Measurements from ENCODE around the gene FAM98C. TPM values are rescaled to one million over a fixed set of nuclear protein-coding genes. Genes with fewer than 3 reads are reported as not detected.

FAM98C gene
- total RNA-seq, 2 experiments from 2014 or later, result 21.9 to 31.1 TPM

DNA sequence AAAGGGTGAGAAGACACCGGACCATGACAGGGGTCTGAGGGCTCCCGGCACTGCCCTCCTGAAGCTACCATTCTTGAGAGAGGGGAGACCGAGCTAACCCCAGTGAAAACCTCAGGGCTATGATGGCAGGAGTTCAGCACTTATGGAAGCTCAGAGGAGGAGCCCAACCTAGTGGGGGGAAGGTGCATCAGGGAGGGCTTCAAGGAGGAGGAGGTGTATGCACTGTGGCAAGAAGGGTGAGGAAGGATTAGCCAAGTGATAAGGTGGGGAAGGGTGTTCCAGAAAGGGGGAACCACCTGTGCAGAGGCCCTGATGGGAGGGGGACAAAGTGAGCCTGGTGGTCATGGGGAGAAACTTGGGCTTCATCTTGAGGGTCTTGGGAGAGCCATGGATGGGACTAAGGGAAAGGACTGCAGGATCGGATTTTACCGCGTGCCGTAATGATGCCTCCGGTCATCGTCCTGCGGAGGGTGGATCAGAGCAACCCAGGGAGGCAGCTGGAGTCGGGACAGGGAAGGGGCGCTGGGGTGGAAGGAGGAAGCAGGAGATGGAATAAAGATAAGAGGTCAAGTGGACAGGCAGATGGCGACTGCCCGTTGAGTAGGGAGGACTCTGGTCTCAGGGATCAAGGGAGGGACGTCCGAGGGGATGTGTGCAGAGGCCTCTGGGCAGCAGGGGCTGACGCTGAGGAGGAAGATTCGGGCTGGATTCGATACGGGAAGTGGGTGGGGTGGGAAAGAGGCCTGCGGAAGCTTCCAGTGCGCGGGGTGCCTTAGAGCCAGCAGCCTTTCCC is 41.9 kb upstream of the FAM98C start:
- Histone ChIP-seq H3K27ac (ENCODE audit: low read depth, low read length, poor library complexity, severe bottlenecking) (no peak overlapping the region), H3K9me2 (ENCODE audit: insufficient read depth, low read length) (no peaks in the 10 kb centered on the region), H3K79me2 (ENCODE audit: insufficient read depth, low read depth, low read length) (no peaks in the 10 kb centered on the region), H3K4me2 (ENCODE audit: low read length) (peak overlapping the region; percentile 90), H3K36me3 (ENCODE audit: insufficient read depth, low read length) (no peaks in the 10 kb centered on the region), H3K4me3 (ENCODE audit: low read depth, low read length, poor library complexity, severe bottlenecking) (peak overlapping the region; percentile 71), H3K4me1 (ENCODE audit: insufficient read depth, low read length, poor library complexity, severe bottlenecking) (peaks cover 11% of the 10 kb centered on the region), H3K9me3 (ENCODE audit: low read length) (no peaks in the 10 kb centered on the region), H2AFZ (ENCODE audit: low read length) (0 out of 2 replicates have a peak overlapping the region, but pooled peaks have one; percentile 32), H4K20me1 (ENCODE audit: insufficient read depth, low read length) (no peaks in the 10 kb centered on the region)
- POLR2A ChIA-PET, result interaction anchor here (0.6 to 1.8 kb wide), 2 partner anchors 13 to 139 kb away, joined by 3 to 10 read pairs; partner anchors contain the start of gene PSMD8
- DNase-seq (ENCODE audit: low spot score), result no peak
- CTCF ChIA-PET (ENCODE audit: unreplicated experiment), result interaction anchor here (0.6 kb wide), 1 partner anchor 41 kb away, joined by 4 read pairs; no protein-coding TSS in a partner anchor
- intact Hi-C loops (cut with micrococcal nuclease; ENCODE audit: unreplicated experiment), result no loop called here
- no TSS peak for BruUV-seq (replicated peaks)
- TF ChIP-seq, protein P1, sequence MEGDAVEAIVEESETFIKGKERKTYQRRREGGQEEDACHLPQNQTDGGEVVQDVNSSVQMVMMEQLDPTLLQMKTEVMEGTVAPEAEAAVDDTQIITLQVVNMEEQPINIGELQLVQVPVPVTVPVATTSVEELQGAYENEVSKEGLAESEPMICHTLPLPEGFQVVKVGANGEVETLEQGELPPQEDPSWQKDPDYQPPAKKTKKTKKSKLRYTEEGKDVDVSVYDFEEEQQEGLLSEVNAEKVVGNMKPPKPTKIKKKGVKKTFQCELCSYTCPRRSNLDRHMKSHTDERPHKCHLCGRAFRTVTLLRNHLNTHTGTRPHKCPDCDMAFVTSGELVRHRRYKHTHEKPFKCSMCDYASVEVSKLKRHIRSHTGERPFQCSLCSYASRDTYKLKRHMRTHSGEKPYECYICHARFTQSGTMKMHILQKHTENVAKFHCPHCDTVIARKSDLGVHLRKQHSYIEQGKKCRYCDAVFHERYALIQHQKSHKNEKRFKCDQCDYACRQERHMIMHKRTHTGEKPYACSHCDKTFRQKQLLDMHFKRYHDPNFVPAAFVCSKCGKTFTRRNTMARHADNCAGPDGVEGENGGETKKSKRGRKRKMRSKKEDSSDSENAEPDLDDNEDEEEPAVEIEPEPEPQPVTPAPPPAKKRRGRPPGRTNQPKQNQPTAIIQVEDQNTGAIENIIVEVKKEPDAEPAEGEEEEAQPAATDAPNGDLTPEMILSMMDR (conservative IDR thresholded peaks at IDR 0.05; ENCODE audit: low read length), result no peak
- no peak for TF ChIP-seq EZH2phosphoT487 (IDR thresholded peaks at IDR 0.05; ENCODE audit: borderline replicate concordance, low read depth, low read length)

DNA sequence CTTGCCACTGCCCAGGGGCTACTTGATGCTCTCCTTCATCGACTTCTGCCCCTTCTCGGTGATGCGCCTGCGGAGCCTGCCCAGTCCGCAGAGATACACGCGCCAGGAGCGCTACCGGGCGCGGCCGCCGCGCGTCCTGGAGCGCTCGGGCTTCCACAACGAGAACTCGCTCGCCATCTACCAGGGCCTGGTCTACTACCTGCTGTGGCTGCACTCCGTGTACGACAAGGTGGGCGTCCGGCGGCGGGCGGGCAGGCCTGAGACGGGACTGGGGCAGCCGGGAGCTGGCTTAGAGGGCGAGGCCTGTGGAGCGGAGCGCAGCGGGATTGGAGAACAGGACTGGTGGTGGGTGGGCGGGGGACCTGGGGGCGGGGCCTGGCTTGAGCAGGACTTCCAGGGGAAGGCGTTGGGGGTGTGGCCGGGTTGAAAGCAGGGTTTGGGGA is 41.2 kb upstream of the FAM98C start:
- intact Hi-C loops (cut with micrococcal nuclease; ENCODE audit: unreplicated experiment), result no loop called here
- DNase-seq (ENCODE audit: low spot score), result peak; percentile 82
- Histone ChIP-seq H3K9me2 (ENCODE audit: insufficient read depth, low read length) (no peaks in the 10 kb centered on the region), H3K9me3 (ENCODE audit: low read length) (no peaks in the 10 kb centered on the region), H3K4me2 (ENCODE audit: low read length) (peak overlapping the region; percentile 90), H4K20me1 (ENCODE audit: insufficient read depth, low read length) (no peaks in the 10 kb centered on the region), H3K36me3 (ENCODE audit: insufficient read depth, low read length) (no peaks in the 10 kb centered on the region), H3K4me3 (ENCODE audit: low read depth, low read length, poor library complexity, severe bottlenecking) (peak overlapping the region; percentile 71), H3K27ac (ENCODE audit: low read depth, low read length, poor library complexity, severe bottlenecking) (no peak overlapping the region), H3K79me2 (ENCODE audit: insufficient read depth, low read depth, low read length) (no peaks in the 10 kb centered on the region), H2AFZ (ENCODE audit: low read length) (peak overlapping the region; percentile 32; the same call in 1 of the 2 replicates), H3K4me1 (ENCODE audit: insufficient read depth, low read length, poor library complexity, severe bottlenecking) (peaks cover 11% of the 10 kb centered on the region)
- ChIA-PET POLR2A (interaction anchor here (1.1 to 1.8 kb wide), 2 partner anchors 12 to 13 kb away, joined by 8 to 10 read pairs; partner anchors contain the start of gene PSMD8), CTCF (ENCODE audit: unreplicated experiment) (no interaction called here)
- TF ChIP-seq, protein P1 (conservative IDR thresholded peaks at IDR 0.05; ENCODE audit: low read length), result 0 out of 2 replicates have a peak, but pooled peaks have one; percentile 14
- no peak for TF ChIP-seq EZH2phosphoT487 (IDR thresholded peaks at IDR 0.05; ENCODE audit: borderline replicate concordance, low read depth, low read length)
- BruUV-seq (replicated peaks), result no TSS peak

Measured in OCI-LY7 (cell line).